ENCODE measurements around the gene ZNF276.
"Not testable (repeated sequence)": the region's sequence is repeated elsewhere in the genome, so short reads cannot be mapped to it uniquely, and the experiment has no call there.

DNA sequence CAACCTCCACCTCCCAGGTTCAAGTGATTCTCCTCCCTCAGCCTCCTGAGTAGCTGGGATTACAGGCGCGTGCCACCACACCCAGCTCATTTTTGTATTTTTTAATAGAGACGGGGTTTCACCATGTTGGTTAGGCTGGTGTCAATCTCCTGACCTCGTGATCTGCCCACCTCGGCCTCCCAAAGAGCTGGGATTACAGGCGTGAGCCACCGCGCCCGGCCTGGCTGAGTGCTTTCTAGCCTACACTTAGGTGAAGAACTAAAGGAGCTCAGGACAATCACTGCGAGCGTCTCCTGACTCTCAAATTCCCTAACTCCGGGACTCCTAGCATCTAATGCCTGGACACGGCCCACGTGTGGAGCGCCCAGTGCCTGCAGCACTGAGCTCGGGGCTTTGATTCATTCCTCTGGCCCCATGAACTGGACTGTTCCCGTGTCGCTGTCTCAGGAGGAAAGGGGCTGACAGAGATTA lies 21.7 kb upstream of the ZNF276 start:
- TF ChIP-seq, protein P1, sequence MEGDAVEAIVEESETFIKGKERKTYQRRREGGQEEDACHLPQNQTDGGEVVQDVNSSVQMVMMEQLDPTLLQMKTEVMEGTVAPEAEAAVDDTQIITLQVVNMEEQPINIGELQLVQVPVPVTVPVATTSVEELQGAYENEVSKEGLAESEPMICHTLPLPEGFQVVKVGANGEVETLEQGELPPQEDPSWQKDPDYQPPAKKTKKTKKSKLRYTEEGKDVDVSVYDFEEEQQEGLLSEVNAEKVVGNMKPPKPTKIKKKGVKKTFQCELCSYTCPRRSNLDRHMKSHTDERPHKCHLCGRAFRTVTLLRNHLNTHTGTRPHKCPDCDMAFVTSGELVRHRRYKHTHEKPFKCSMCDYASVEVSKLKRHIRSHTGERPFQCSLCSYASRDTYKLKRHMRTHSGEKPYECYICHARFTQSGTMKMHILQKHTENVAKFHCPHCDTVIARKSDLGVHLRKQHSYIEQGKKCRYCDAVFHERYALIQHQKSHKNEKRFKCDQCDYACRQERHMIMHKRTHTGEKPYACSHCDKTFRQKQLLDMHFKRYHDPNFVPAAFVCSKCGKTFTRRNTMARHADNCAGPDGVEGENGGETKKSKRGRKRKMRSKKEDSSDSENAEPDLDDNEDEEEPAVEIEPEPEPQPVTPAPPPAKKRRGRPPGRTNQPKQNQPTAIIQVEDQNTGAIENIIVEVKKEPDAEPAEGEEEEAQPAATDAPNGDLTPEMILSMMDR (IDR thresholded peaks at IDR 0.05; ENCODE audit: low read length), result not testable (repeated sequence)
- TF ChIP-seq EZH2phosphoT487 (IDR thresholded peaks at IDR 0.05; ENCODE audit: low read length), result not testable (repeated sequence)
